Activated T-helper 17 cell treated with anti-CD3 and anti-CD28 coated beads, Interleukin-2, amount 50 U/mL, for 72 hours (primary cell): Measurements from ENCODE around the gene PRELID1. TPM values are rescaled to one million over a fixed set of nuclear protein-coding genes. Genes with fewer than 3 reads are reported as not detected.

Source experiments
- ATAC-seq: fragments of 150-1000 bp; cut with Tn5 transposase; replicated peaks from 2 replicates; pipeline ENCODE4 v1.10.0; 2021; ENCODE audit warnings: mild to moderate bottlenecking, moderate library complexity
- H3K27ac Mint-ChIP-seq: one replicate; pipeline ENCODE4 v1.8.0; 2022; ENCODE audit warnings: mixed read lengths
- H3K27me3 Mint-ChIP-seq: one replicate; pipeline ENCODE4 v1.8.0; 2022; ENCODE audit warnings: mixed read lengths
- H3K36me3 Mint-ChIP-seq: one replicate; pipeline ENCODE4 v1.8.0; 2022; ENCODE audit warnings: low read depth, mild to moderate bottlenecking, mixed read lengths
- H3K4me1 Mint-ChIP-seq: one replicate; pipeline ENCODE4 v1.8.0; 2022; ENCODE audit warnings: mixed read lengths
- H3K4me3 Mint-ChIP-seq: one replicate; pipeline ENCODE4 v1.8.0; 2022; ENCODE audit warnings: mild to moderate bottlenecking, mixed read lengths
- H3K9me3 Mint-ChIP-seq: one replicate; pipeline ENCODE4 v1.8.0; 2022; ENCODE audit warnings: mixed read lengths
- total RNA-seq, 2 donors: library from RNA; stranded (reverse); gene quantifications; one replicate each; pipeline ENCODE4 v1.2.3, GENCODE V29; 2022

PRELID1 gene
- total RNA-seq, 2 donors from 2014 or later, result 142 to 314 TPM

GRCh38 chr5:177290816-177291596 is 12.6 kb upstream of the PRELID1 start:
- Mint-ChIP-seq H3K27me3 (no peaks in the 10 kb centered on the region), H3K4me1 (peaks cover 6% of the 10 kb centered on the region), H3K27ac (no peak overlapping the region), H3K36me3 (peaks cover 96% of the 10 kb centered on the region), H3K9me3 (no peaks in the 10 kb centered on the region), H3K4me3 (no peak overlapping the region)
- no peak for ATAC-seq

- H3K4me3 Mint-ChIP-seq, result no peak overlapping the region
- no peak overlapping the region for H3K27ac Mint-ChIP-seq
- peaks cover 11% of the 10 kb centered on the region for H3K4me1 Mint-ChIP-seq
- no peaks in the 10 kb centered on the region for H3K9me3 Mint-ChIP-seq
- peaks cover 96% of the 10 kb centered on the region for H3K36me3 Mint-ChIP-seq
- H3K27me3 Mint-ChIP-seq, result no peaks in the 10 kb centered on the region
- ATAC-seq, result no peak
Measured at GRCh38 chr5:177291735-177292134, 11.9 kb upstream of the PRELID1 start.

- no peak for ATAC-seq
- H3K36me3 Mint-ChIP-seq, result peaks cover 81% of the 10 kb centered on the region
- H3K27me3 Mint-ChIP-seq, result no peaks in the 10 kb centered on the region
- peak overlapping the region; percentile 88 for H3K27ac Mint-ChIP-seq
- H3K4me1 Mint-ChIP-seq, result peaks cover 17% of the 10 kb centered on the region
- H3K9me3 Mint-ChIP-seq, result no peaks in the 10 kb centered on the region
- H3K4me3 Mint-ChIP-seq, result no peak overlapping the region
Measured at GRCh38 chr5:177293819-177294581, 9.6 kb upstream of the PRELID1 start.

- peak overlapping the region; percentile 88 for H3K27ac Mint-ChIP-seq
- H3K27me3 Mint-ChIP-seq, result no peaks in the 10 kb centered on the region
- ATAC-seq, result no peak
- H3K9me3 Mint-ChIP-seq, result no peaks in the 10 kb centered on the region
- H3K36me3 Mint-ChIP-seq, result peaks cover 74% of the 10 kb centered on the region
- H3K4me1 Mint-ChIP-seq, result peaks cover 19% of the 10 kb centered on the region
- H3K4me3 Mint-ChIP-seq, result no peak overlapping the region
Measured at GRCh38 chr5:177294632-177295031, 9.0 kb upstream of the PRELID1 start.

- H3K9me3 Mint-ChIP-seq, result no peaks in the 10 kb centered on the region
- H3K27me3 Mint-ChIP-seq, result no peaks in the 10 kb centered on the region
- ATAC-seq, result no peak
- peak overlapping the region; percentile 88 for H3K27ac Mint-ChIP-seq
- peaks cover 70% of the 10 kb centered on the region for H3K36me3 Mint-ChIP-seq
- H3K4me1 Mint-ChIP-seq, result peaks cover 28% of the 10 kb centered on the region
- H3K4me3 Mint-ChIP-seq, result peak overlapping the region; percentile 7
Measured at GRCh38 chr5:177295924-177296323, 7.7 kb upstream of the PRELID1 start.

GRCh38 chr5:177296581-177296980 is 7.0 kb upstream of the PRELID1 start:
- Mint-ChIP-seq H3K4me1 (peaks cover 32% of the 10 kb centered on the region), H3K27me3 (no peaks in the 10 kb centered on the region), H3K9me3 (no peaks in the 10 kb centered on the region), H3K36me3 (peaks cover 68% of the 10 kb centered on the region), H3K4me3 (no peak overlapping the region), H3K27ac (peak overlapping the region; percentile 88)
- ATAC-seq, result no peak

GRCh38 chr5:177297922-177298321 is 5.7 kb upstream of the PRELID1 start:
- Mint-ChIP-seq H3K36me3 (peaks cover 68% of the 10 kb centered on the region), H3K4me1 (peaks cover 43% of the 10 kb centered on the region), H3K27ac (no peak overlapping the region), H3K9me3 (no peaks in the 10 kb centered on the region), H3K4me3 (no peak overlapping the region), H3K27me3 (no peaks in the 10 kb centered on the region)
- ATAC-seq, result no peak

- peaks cover 65% of the 10 kb centered on the region for H3K36me3 Mint-ChIP-seq
- H3K4me3 Mint-ChIP-seq, result no peak overlapping the region
- peaks cover 43% of the 10 kb centered on the region for H3K4me1 Mint-ChIP-seq
- H3K27ac Mint-ChIP-seq, result peak overlapping the region; percentile 84
- ATAC-seq, result no peak
- no peaks in the 10 kb centered on the region for H3K27me3 Mint-ChIP-seq
- H3K9me3 Mint-ChIP-seq, result no peaks in the 10 kb centered on the region
Measured at GRCh38 chr5:177299697-177300096, 3.9 kb upstream of the PRELID1 start.

GRCh38 chr5:177300236-177300880 is 3.2 kb upstream of the PRELID1 start:
- Mint-ChIP-seq H3K9me3 (no peaks in the 10 kb centered on the region), H3K27ac (peak overlapping the region; percentile 84), H3K4me3 (peak overlapping the region; percentile 86), H3K36me3 (peaks cover 65% of the 10 kb centered on the region), H3K4me1 (peaks cover 48% of the 10 kb centered on the region), H3K27me3 (no peaks in the 10 kb centered on the region)
- peak; percentile 13 for ATAC-seq

- Mint-ChIP-seq H3K4me3 (peak overlapping the region; percentile 86), H3K9me3 (no peaks in the 10 kb centered on the region), H3K36me3 (peaks cover 65% of the 10 kb centered on the region)
Measured at GRCh38 chr5:177300951-177301350, 2.6 kb upstream of the PRELID1 start.

GRCh38 chr5:177301503-177302165 is 2.0 kb upstream of the PRELID1 start:
- peaks cover 43% of the 10 kb centered on the region for H3K4me1 Mint-ChIP-seq
- no peaks in the 10 kb centered on the region for H3K9me3 Mint-ChIP-seq
- ATAC-seq, result no peak
- peak overlapping the region; percentile 84 for H3K27ac Mint-ChIP-seq
- H3K4me3 Mint-ChIP-seq, result peak overlapping the region; percentile 86
- H3K36me3 Mint-ChIP-seq, result peaks cover 65% of the 10 kb centered on the region
- H3K27me3 Mint-ChIP-seq, result no peaks in the 10 kb centered on the region

More at GRCh38 chr5:177300951-177301350, 2.6 kb upstream of the PRELID1 start:
- no peaks in the 10 kb centered on the region for H3K27me3 Mint-ChIP-seq
- no peak for ATAC-seq
- H3K4me1 Mint-ChIP-seq, result peaks cover 44% of the 10 kb centered on the region
- H3K27ac Mint-ChIP-seq, result peak overlapping the region; percentile 84

GRCh38 chr5:177302354-177303110 is 1.1 kb upstream of the PRELID1 start:
- Mint-ChIP-seq H3K9me3 (no peaks in the 10 kb centered on the region), H3K4me3 (peak overlapping the region; percentile 86), H3K36me3 (peaks cover 65% of the 10 kb centered on the region), H3K27ac (peak overlapping the region; percentile 76), H3K4me1 (peaks cover 44% of the 10 kb centered on the region), H3K27me3 (no peaks in the 10 kb centered on the region)
- ATAC-seq, result no peak

GRCh38 chr5:177303925-177304391 is 359 bp downstream of the PRELID1 start:
- Mint-ChIP-seq H3K4me1 (peaks cover 45% of the 10 kb centered on the region), H3K36me3 (peaks cover 69% of the 10 kb centered on the region), H3K27me3 (no peaks in the 10 kb centered on the region), H3K4me3 (peak overlapping the region; percentile 86), H3K27ac (peak overlapping the region; percentile 82), H3K9me3 (no peaks in the 10 kb centered on the region)
- peak; percentile 5 for ATAC-seq
